Esophagus muscularis mucosa (tissue), 4 donors: ENCODE results near the gene TBC1D9. TPM values are rescaled to one million over a fixed set of nuclear protein-coding genes. Genes with fewer than 3 reads are reported as not detected.

Experiments
- DNase-seq: peaks from one replicate; pipeline ENCODE4 v3.0.0-alpha.2; 2017; ENCODE audit errors: extremely low spot score
- H3K27ac ChIP-seq, 4 donors: fragments of 200-600 bp; sonication (generic); replicated peaks in 1 of 4; 1 replicate in 3 of 4; 2 replicates in 1 of 4; pipeline ENCODE4 v1.5.1; 2016 to 2019; ENCODE audit warnings: mild to moderate bottlenecking in 1 of 4
- H3K27me3 ChIP-seq, 4 donors: fragments of 200-600 bp; sonication (generic); one replicate each; pipeline versions ENCODE4 v1.5.1 to v1.6.0; 2016 to 2019
- H3K36me3 ChIP-seq, 4 donors: fragments of 200-600 bp; sonication (generic); one replicate each; pipeline ENCODE4 v1.5.1; 2016 to 2019
- H3K4me1 ChIP-seq, 4 donors: fragments of 200-600 bp; sonication (generic); one replicate each; pipeline ENCODE4 v1.5.1; 2016 to 2019
- H3K4me3 ChIP-seq, 4 donors: fragments of 200-600 bp; sonication (generic); 1 replicate in 2 of 4; 2 replicates in 2 of 4; pipeline ENCODE4 v1.5.1; 2016 to 2019; ENCODE audit warnings: mild to moderate bottlenecking in 4 of 4, moderate library complexity in 1 of 4
- H3K9me3 ChIP-seq, 4 donors: fragments of 200-600 bp; sonication (generic); 1 replicate in 3 of 4; 2 replicates in 1 of 4; pipeline ENCODE4 v1.5.1; 2016 to 2019
- CTCF ChIP-seq, 3 experiments: fragments of 200-600 bp in 2 of 3; fragments of 450-650 bp in 1 of 3; sonication (generic) in 2 of 3; IDR thresholded peaks; one replicate each; pipeline ENCODE4 v1.5.1; 2017 to 2019; ENCODE audit warnings: antibody characterized with exemption in 3 of 3, mild to moderate bottlenecking in 2 of 3, moderate library complexity in 1 of 3
- EP300 ChIP-seq: sonication (generic); formaldehyde crosslinking; IDR thresholded peaks from one replicate; pipeline ENCODE4 v1.6.1; 2017; ENCODE audit warnings: antibody characterized with exemption
- POLR2A ChIP-seq: fragments of 450-650 bp; IDR thresholded peaks from one replicate; pipeline ENCODE4 v1.6.1; 2017; ENCODE audit warnings: antibody characterized with exemption, moderate library complexity, mild to moderate bottlenecking, low read depth
- POLR2AphosphoS5 ChIP-seq, 2 donors: sonication (generic); formaldehyde crosslinking; IDR thresholded peaks; one replicate each; pipeline ENCODE4 v1.6.1; 2017; ENCODE audit warnings: antibody characterized with exemption in 2 of 2
- WGBS: methylation state at CpG from one replicate; pipeline ENCODE4 v1.1.5; 2018; 5-methylcytosine and 5-hydroxymethylcytosine counted together
- intact Hi-C: fragments of 100-400 bp; cut with DNase I; formaldehyde crosslinking; loops from one replicate; pipeline ENCODE4 v1.15.1; 2023
- total RNA-seq, 4 donors: library from RNA; depleted of rRNA; stranded (reverse); fragments of >200 nt; gene quantifications; one replicate each; pipeline versions ENCODE4 v1.1.0 to v1.2.1, GENCODE V29; 2016

Gene TBC1D9
- total RNA-seq, 4 donors from 2014 or later, result 15.4 to 23.8 (median 21.3) TPM

- no peaks in the 10 kb centered on the region for H3K9me3 ChIP-seq
- no peak overlapping the region for H3K4me3 ChIP-seq
- H3K27me3 ChIP-seq, result no peaks in the 10 kb centered on the region
- intact Hi-C loops, result no loop called here
- H3K4me1 ChIP-seq, result peaks cover 0 to 4% (median 0%) of the 10 kb centered on the region in 4 donors
- peaks cover 8 to 55% (median 42%) of the 10 kb centered on the region in 4 donors for H3K36me3 ChIP-seq
- no peak for DNase-seq
- no peak overlapping the region for H3K27ac ChIP-seq
- WGBS, result 70% methylated on average over 6 of the region's 6 CpGs
- TF ChIP-seq POLR2A (no peak), POLR2AphosphoS5 (IDR thresholded peaks at IDR 0.05) (no peak), EP300 (no peak), CTCF (IDR thresholded peaks at IDR 0.05) (no peak)
Observed at GRCh38 chr4:140640150-140640748, 115.9 kb downstream of the TBC1D9 start.

- no peak overlapping the region for H3K4me3 ChIP-seq
- intact Hi-C loops, result no loop called here
- DNase-seq, result no peak
- H3K27ac ChIP-seq, result no peak overlapping the region
- H3K9me3 ChIP-seq, result no peaks in the 10 kb centered on the region
- WGBS, result 93% methylated on average over 7 of the region's 7 CpGs
- H3K4me1 ChIP-seq, result peaks cover 0 to 4% (median 0%) of the 10 kb centered on the region in 4 donors
- H3K36me3 ChIP-seq, result peaks cover 3 to 48% (median 32%) of the 10 kb centered on the region in 4 donors
- TF ChIP-seq POLR2A, result no peak
- no peak for TF ChIP-seq CTCF (IDR thresholded peaks at IDR 0.05)
- no peak for TF ChIP-seq EP300
- no peak for TF ChIP-seq POLR2AphosphoS5 (IDR thresholded peaks at IDR 0.05)
- no peaks in the 10 kb centered on the region for H3K27me3 ChIP-seq
Observed at GRCh38 chr4:140639066-140639465, 117.1 kb downstream of the TBC1D9 start.

- intact Hi-C loops, result no loop called here
- Histone ChIP-seq H3K4me1 (peaks cover 0 to 4% (median 0%) of the 10 kb centered on the region in 4 donors), H3K27ac (no peak overlapping the region), H3K4me3 (no peak overlapping the region), H3K36me3 (peaks cover 0 to 40% (median 24%) of the 10 kb centered on the region in 4 donors), H3K27me3 (no peaks in the 10 kb centered on the region), H3K9me3 (no peaks in the 10 kb centered on the region)
- TF ChIP-seq CTCF (IDR thresholded peaks at IDR 0.05), result peak in 2 of 3 experiments; percentile 25 to 51
- no peak for TF ChIP-seq EP300
- 81% methylated on average over 6 of the region's 6 CpGs for WGBS
- DNase-seq, result no peak
Observed at GRCh38 chr4:140637836-140638235, 118.3 kb downstream of the TBC1D9 start.

- intact Hi-C loops, result no loop called here
Observed at GRCh38 chr4:140635606-140636005, 120.6 kb downstream of the TBC1D9 start.

More at GRCh38 chr4:140635606-140636005, 120.6 kb downstream of the TBC1D9 start:
- Histone ChIP-seq H3K27me3 (no peaks in the 10 kb centered on the region), H3K36me3 (peaks cover 0 to 45% (median 26%) of the 10 kb centered on the region in 4 donors), H3K27ac (no peak overlapping the region), H3K4me1 (no peaks in the 10 kb centered on the region), H3K9me3 (no peaks in the 10 kb centered on the region), H3K4me3 (no peak overlapping the region)
- no peak for TF ChIP-seq POLR2A
- no peak for TF ChIP-seq EP300
- no peak for TF ChIP-seq POLR2AphosphoS5 (IDR thresholded peaks at IDR 0.05)
- no peak for TF ChIP-seq CTCF (IDR thresholded peaks at IDR 0.05)
- no peak for DNase-seq
- 70% methylated on average over 6 of the region's 6 CpGs for WGBS
